Fibroblast of the conjunctiva (primary cell): Measurements from ENCODE around the gene CHST1.

Source experiments
- DNase-seq: peaks from one replicate; pipeline ENCODE4 v3.0.0-alpha.2; 2010; ENCODE audit warnings: low read depth

CHST1 gene

DNA sequence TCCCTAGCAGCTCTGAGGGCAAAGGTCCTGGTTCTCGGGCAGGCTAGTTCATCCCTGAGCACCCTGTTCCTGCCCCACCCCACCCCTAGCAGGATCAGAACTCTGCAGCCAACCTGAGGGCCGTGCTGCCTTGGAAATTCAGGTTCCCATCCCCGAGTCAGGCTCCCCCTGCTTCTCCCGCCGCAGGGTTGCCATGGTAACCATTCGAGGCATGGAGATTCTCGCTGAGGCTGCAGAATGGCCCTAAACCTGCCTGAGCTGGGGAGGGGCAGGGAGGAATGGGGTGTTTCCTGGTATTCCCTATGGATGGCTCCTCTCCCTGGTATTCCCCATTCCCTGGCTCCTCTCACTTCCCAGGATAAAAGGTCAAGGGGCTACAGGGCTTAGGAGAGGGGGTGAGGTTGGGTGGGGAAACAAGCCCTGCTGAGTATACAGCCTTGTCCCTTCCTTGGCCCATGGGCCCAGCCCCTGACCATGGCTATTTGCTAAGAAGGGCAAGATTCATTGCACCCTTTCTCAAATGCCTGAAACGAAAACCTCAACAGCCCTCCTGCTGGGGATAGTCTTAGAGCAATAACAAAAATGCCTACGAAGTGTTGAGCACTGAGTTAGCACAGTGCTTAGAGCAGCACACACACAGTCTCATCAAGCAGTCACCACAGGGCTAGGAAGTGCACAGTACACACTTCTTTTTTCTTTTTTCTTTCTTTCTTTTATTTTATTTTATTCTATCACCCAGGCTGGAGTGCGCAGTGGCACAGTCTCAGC, 58.7 kb downstream of the CHST1 start:
- DNase-seq = no peak

DNA sequence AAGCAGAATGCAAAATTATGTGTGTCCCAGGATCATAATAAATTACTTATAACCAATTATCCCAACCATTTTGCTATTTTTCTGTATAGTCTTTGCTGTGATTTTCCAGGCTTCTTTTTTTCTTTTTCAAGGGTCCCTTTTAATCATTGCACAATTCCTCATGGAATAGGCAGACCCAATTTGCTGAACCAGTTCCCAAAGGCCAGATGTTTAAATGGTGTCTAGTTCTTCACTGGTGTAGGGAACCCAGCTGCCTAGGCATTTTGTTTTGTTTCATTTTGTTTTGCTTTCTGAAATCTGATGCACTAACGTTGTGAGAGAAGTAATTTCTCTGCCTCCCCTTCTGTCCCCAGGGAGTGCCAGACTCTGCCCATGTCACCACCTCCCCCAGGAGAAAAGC, 60.4 kb downstream of the CHST1 start:
- DNase-seq = no peak

DNA sequence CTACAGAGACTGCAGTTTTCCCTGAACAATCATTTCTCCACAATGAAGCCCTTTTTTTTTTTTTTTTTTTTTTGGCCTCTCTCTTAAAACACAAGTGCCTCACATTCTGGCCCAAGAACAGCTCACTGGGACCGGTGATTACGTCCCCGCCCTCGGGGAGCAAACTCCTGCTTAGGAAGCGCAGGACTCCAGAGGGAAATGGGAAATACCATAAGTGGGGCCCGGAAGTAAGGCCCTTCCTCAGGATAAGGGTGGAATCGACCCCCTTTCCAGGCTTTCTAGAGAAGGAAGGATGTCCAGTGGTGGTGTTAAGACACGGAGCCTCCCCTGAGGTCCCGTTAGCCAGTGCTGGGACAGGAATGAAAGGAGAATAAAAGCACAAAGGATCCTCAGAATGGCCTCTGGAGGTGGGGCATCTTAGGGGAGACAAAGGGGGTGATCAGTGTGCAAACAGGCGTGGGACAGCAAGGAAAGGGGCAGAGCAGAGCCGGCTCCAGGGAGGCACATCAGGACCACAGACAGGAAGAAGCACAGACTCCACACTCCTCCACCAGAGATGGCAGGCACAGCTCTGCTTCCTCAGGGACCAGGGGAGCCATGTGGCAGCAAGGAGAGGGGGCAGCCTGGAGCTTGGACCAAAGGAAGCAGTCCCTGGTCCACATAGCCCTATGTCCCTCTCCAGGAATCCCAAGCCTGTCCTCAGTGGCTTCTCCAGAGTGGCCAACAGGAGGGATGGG, 61.3 kb downstream of the CHST1 start:
- DNase-seq = no peak

DNA sequence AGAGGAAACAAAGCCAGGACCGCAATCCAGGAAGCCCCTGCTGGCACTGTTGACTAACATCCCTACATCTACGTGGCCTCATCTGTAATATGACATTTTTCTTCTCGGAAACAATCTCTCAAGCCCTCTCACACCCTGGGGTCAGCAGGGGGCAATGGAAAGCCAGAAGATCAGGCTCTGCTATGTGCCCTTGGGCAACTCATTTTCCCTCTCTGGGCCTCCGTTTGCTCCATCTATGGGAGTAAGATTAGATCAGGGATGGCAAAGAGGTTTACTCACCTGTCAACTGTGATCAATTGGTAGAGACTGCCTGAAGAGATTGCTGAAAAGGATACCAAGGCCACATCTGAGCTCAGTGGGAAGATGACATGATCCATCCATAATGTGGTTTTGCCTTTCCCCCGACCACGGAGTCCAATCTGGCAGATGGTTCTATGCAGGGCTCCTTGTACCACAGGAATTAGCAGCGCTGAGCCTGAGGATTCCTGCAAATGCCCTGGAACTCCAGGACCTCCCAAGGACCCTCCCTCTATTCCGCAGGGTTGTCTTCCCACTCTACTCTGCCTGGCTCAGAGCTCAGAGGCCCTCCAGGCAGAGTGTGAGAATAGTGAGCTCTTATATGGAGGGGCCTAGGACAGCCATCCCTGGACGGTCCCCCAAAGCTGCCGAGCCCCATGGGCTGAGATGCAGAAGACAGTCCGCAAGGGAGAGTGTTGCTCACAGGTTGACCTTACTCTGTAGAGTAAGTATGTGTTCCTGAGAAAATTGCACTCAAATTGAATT, 66.1 kb downstream of the CHST1 start:
- DNase-seq = no peak
